ENCODE results near the gene GGA1. TPM values are rescaled to one million over a fixed set of nuclear protein-coding genes. Genes with fewer than 3 reads are reported as not detected.
"Not testable (repeated sequence)": the region's sequence is repeated elsewhere in the genome, so short reads cannot be mapped to it uniquely, and the experiment has no call there.

The GGA1 gene
- total RNA-seq, 2 donors from 2014 or later, result 85.5 to 142 TPM

GRCh38 chr22:37607935-37608476, 628 bp upstream of the GGA1 start:
- Mint-ChIP-seq H3K36me3 (no peaks in the 10 kb centered on the region), H3K9me3 (no peaks in the 10 kb centered on the region), H3K27me3 (no peaks in the 10 kb centered on the region), H3K27ac (peak overlapping the region; percentile 93 to 97), H3K4me1 (ENCODE audit: low read depth in 2 of 2) (peaks cover 29 to 36% of the 10 kb centered on the region in 2 donors), H3K4me3 (peak overlapping the region; percentile 98)
- no peak for ATAC-seq
- no peak for DNase-seq (ENCODE audit: low spot score)

- peaks cover 29 to 36% of the 10 kb centered on the region in 2 donors for H3K4me1 Mint-ChIP-seq (ENCODE audit: low read depth in 2 of 2)
- DNase-seq (ENCODE audit: low spot score), result no peak
- H3K4me3 Mint-ChIP-seq, result peak overlapping the region; percentile 98
Observed at GRCh38 chr22:37609240-37610152, 862 bp downstream of the GGA1 start.

GRCh38 chr22:37610153-37610475, 1.5 kb downstream of the GGA1 start:
- Mint-ChIP-seq H3K4me3 (peak overlapping the region; percentile 98), H3K27ac (peak overlapping the region; percentile 91 to 93), H3K4me1 (ENCODE audit: low read depth in 2 of 2) (peaks cover 24 to 32% of the 10 kb centered on the region in 2 donors)
- H3K36me3 Mint-ChIP-seq; ATAC-seq; DNase-seq (ENCODE audit: low spot score); H3K27me3 Mint-ChIP-seq; H3K9me3 Mint-ChIP-seq: not testable (repeated sequence)

More at GRCh38 chr22:37609240-37610152, 862 bp downstream of the GGA1 start:
- H3K36me3 Mint-ChIP-seq, result no peaks in the 10 kb centered on the region
- H3K9me3 Mint-ChIP-seq, result no peaks in the 10 kb centered on the region
- H3K27me3 Mint-ChIP-seq, result no peaks in the 10 kb centered on the region
- ATAC-seq, result no peak
- H3K27ac Mint-ChIP-seq, result peak overlapping the region; percentile 91 to 93

GRCh38 chr22:37610480-37611129, 2.0 kb downstream of the GGA1 start:
- no peaks in the 10 kb centered on the region for H3K27me3 Mint-ChIP-seq
- peak overlapping the region in 1 of 2 donors; percentile 91 for H3K27ac Mint-ChIP-seq
- peak overlapping the region; percentile 98 for H3K4me3 Mint-ChIP-seq
- ATAC-seq (no peak), DNase-seq (ENCODE audit: low spot score) (no peak)
- H3K9me3 Mint-ChIP-seq, result no peaks in the 10 kb centered on the region
- peaks cover 19 to 27% of the 10 kb centered on the region in 2 donors for H3K4me1 Mint-ChIP-seq (ENCODE audit: low read depth in 2 of 2)
- H3K36me3 Mint-ChIP-seq, result no peaks in the 10 kb centered on the region

- DNase-seq (ENCODE audit: low spot score) (no peak), ATAC-seq (no peak)
- no peaks in the 10 kb centered on the region for H3K9me3 Mint-ChIP-seq
- no peak overlapping the region for H3K27ac Mint-ChIP-seq
- H3K36me3 Mint-ChIP-seq, result no peaks in the 10 kb centered on the region
- no peaks in the 10 kb centered on the region for H3K27me3 Mint-ChIP-seq
- H3K4me3 Mint-ChIP-seq, result no peak overlapping the region
- peaks cover 16 to 26% of the 10 kb centered on the region in 2 donors for H3K4me1 Mint-ChIP-seq (ENCODE audit: low read depth in 2 of 2)
Observed at GRCh38 chr22:37611207-37611606, 2.6 kb downstream of the GGA1 start.

- ATAC-seq (peak in 1 of 2 donors; percentile 23), DNase-seq (ENCODE audit: low spot score) (no peak)
- Mint-ChIP-seq H3K36me3 (no peaks in the 10 kb centered on the region), H3K9me3 (no peaks in the 10 kb centered on the region), H3K4me1 (ENCODE audit: low read depth in 2 of 2) (peaks cover 0 to 5% of the 10 kb centered on the region in 2 donors), H3K4me3 (no peak overlapping the region), H3K27me3 (no peaks in the 10 kb centered on the region), H3K27ac (no peak overlapping the region)
Observed at GRCh38 chr22:37616201-37617083, 7.8 kb downstream of the GGA1 start.

- no peak overlapping the region for H3K27ac Mint-ChIP-seq
- no peaks in the 10 kb centered on the region for H3K9me3 Mint-ChIP-seq
- H3K4me3 Mint-ChIP-seq, result no peak overlapping the region
- H3K36me3 Mint-ChIP-seq, result no peaks in the 10 kb centered on the region
- DNase-seq (ENCODE audit: low spot score) (no peak), ATAC-seq (no peak)
- H3K4me1 Mint-ChIP-seq (ENCODE audit: low read depth in 2 of 2), result peaks cover 0 to 5% of the 10 kb centered on the region in 2 donors
- H3K27me3 Mint-ChIP-seq, result no peaks in the 10 kb centered on the region
Observed at GRCh38 chr22:37617431-37617830, 8.8 kb downstream of the GGA1 start.

- Mint-ChIP-seq H3K4me3 (no peak overlapping the region), H3K4me1 (ENCODE audit: low read depth in 2 of 2) (peaks cover 0 to 5% of the 10 kb centered on the region in 2 donors), H3K27ac (no peak overlapping the region), H3K36me3 (no peaks in the 10 kb centered on the region), H3K27me3 (no peaks in the 10 kb centered on the region), H3K9me3 (no peaks in the 10 kb centered on the region)
- DNase-seq (ENCODE audit: low spot score) (no peak), ATAC-seq (no peak)
Observed at GRCh38 chr22:37618072-37618656, 9.5 kb downstream of the GGA1 start.

- Mint-ChIP-seq H3K4me3 (no peak overlapping the region), H3K9me3 (no peaks in the 10 kb centered on the region), H3K36me3 (no peaks in the 10 kb centered on the region), H3K27ac (no peak overlapping the region), H3K27me3 (no peaks in the 10 kb centered on the region), H3K4me1 (ENCODE audit: low read depth in 2 of 2) (peaks cover 2 to 4% of the 10 kb centered on the region in 2 donors)
- ATAC-seq, result no peak
- DNase-seq (ENCODE audit: low spot score), result no peak
Observed at GRCh38 chr22:37618674-37619073, 10.0 kb downstream of the GGA1 start.

GRCh38 chr22:37619991-37620390, 11.4 kb downstream of the GGA1 start:
- no peaks in the 10 kb centered on the region for H3K9me3 Mint-ChIP-seq
- no peak overlapping the region for H3K4me3 Mint-ChIP-seq
- no peak for ATAC-seq
- H3K36me3 Mint-ChIP-seq, result no peaks in the 10 kb centered on the region
- no peaks in the 10 kb centered on the region for H3K27me3 Mint-ChIP-seq
- H3K4me1 Mint-ChIP-seq (ENCODE audit: low read depth in 2 of 2), result peaks cover 6 to 10% of the 10 kb centered on the region in 2 donors
- H3K27ac Mint-ChIP-seq, result no peak overlapping the region
- no peak for DNase-seq (ENCODE audit: low spot score)

- Mint-ChIP-seq H3K36me3 (no peaks in the 10 kb centered on the region), H3K9me3 (no peaks in the 10 kb centered on the region), H3K27ac (no peak overlapping the region), H3K4me3 (no peak overlapping the region), H3K27me3 (no peaks in the 10 kb centered on the region), H3K4me1 (ENCODE audit: low read depth in 2 of 2) (peaks cover 19 to 24% of the 10 kb centered on the region in 2 donors)
- ATAC-seq, result no peak
- DNase-seq (ENCODE audit: low spot score), result no peak
Observed at GRCh38 chr22:37621352-37621860, 12.8 kb downstream of the GGA1 start.

- H3K36me3 Mint-ChIP-seq, result no peaks in the 10 kb centered on the region
- peak overlapping the region; percentile 49 for H3K4me3 Mint-ChIP-seq
- no peaks in the 10 kb centered on the region for H3K27me3 Mint-ChIP-seq
- peak; percentile 76 to 85 for ATAC-seq
- H3K9me3 Mint-ChIP-seq, result no peaks in the 10 kb centered on the region
- DNase-seq (ENCODE audit: low spot score), result peak; percentile 79
- H3K27ac Mint-ChIP-seq, result peak overlapping the region; percentile 94
- H3K4me1 Mint-ChIP-seq (ENCODE audit: low read depth in 2 of 2), result peaks cover 34 to 42% of the 10 kb centered on the region in 2 donors
Observed at GRCh38 chr22:37623075-37624016, 14.7 kb downstream of the GGA1 start.

All from natural killer cell treated with Interleukin-12 subunit alpha and Interleukin-12 subunit beta and Interleukin-15 and Interleukin-18, amount 100 ng/mL, for 72 hours (primary cell).